ENCODE data around the gene NFKBIB. TPM values are rescaled to one million over a fixed set of nuclear protein-coding genes. Genes with fewer than 3 reads are reported as not detected.

Gene NFKBIB
- polyA plus RNA-seq, 1 of the 3 experiments (the other 2 are of a cell fraction): 31.8 TPM

GRCh38 chr19:38894968-38895367 is 4.8 kb upstream of the NFKBIB start:
- Histone ChIP-seq H3K27ac (ENCODE audit: low read depth in 2 of 2, low read length in 1 of 2) (no peak overlapping the region), H4K20me1 (ENCODE audit: insufficient read depth) (no peaks in the 10 kb centered on the region), H3K4me3 (ENCODE audit: low read depth in 2 of 2, low read length in 1 of 2) (no peak overlapping the region), H3K4me1 (ENCODE audit: control insufficient read depth in 1 of 2, insufficient read depth in 2 of 2, low read depth in 1 of 2, low read length in 1 of 2) (peaks cover 0 to 9% of the 10 kb centered on the region in 2 experiments; a peak in 1 of 4 replicates), H3K79me2 (ENCODE audit: insufficient read depth) (peaks cover 6% of the 10 kb centered on the region; the same call in 1 of the 2 replicates), H3K27me3 (ENCODE audit: insufficient read depth) (no peaks in the 10 kb centered on the region), H3F3A (replicated peaks; ENCODE audit: insufficient read depth) (no peaks in the 10 kb centered on the region), H3K9me3 (no peaks in the 10 kb centered on the region), H2AFZ (ENCODE audit: low read depth) (no peak overlapping the region), H3K36me3 (replicated peaks in 1 of 2; ENCODE audit: control insufficient read depth in 1 of 2, insufficient read depth in 2 of 2, low read length in 1 of 2) (no peaks in the 10 kb centered on the region), H3K4me2 (no peak overlapping the region), H3K9me2 (no peaks in the 10 kb centered on the region), H3K9ac (no peak overlapping the region)
- POLR2A ChIA-PET: no interaction called here
- CTCF ChIA-PET: interaction anchor here (2.0 kb wide), 1 partner anchor 36 kb away, joined by 5 read pairs; the partner anchor contains the start of genes MRPS12 and SARS2
- WGBS (ENCODE audit: low lambda C conversion rate): 83% methylated on average over 8 of the region's 9 CpGs
- TF ChIP-seq FOSL2 (IDR thresholded peaks at IDR 0.05; ENCODE audit: borderline replicate concordance, low read depth) (no peak), RCOR1 (IDR thresholded peaks at IDR 0.05; ENCODE audit: low read length) (no peak), RAD21 (IDR thresholded peaks at IDR 0.05; ENCODE audit: low read length) (no peak), USF1 (IDR thresholded peaks at IDR 0.05; ENCODE audit: borderline replicate concordance, low read depth) (no peak), TEAD4 (IDR thresholded peaks at IDR 0.05; ENCODE audit: borderline replicate concordance, insufficient read depth) (no peak), PBX3 (IDR thresholded peaks at IDR 0.05) (no peak), GATA2 (CRISPR knock-in tag; IDR thresholded peaks at IDR 0.05) (no peak), TAF1 (IDR thresholded peaks at IDR 0.05; ENCODE audit: borderline replicate concordance, low read depth, low read length) (no peak), EZH2phosphoT487 (IDR thresholded peaks at IDR 0.05; ENCODE audit: borderline replicate concordance, low read depth) (no peak), ELF1 (IDR thresholded peaks at IDR 0.05) (no peak), TCF12 (IDR thresholded peaks at IDR 0.05) (no peak), ZBTB33 (IDR thresholded peaks at IDR 0.05; ENCODE audit: borderline replicate concordance, low read depth) (no peak), FOXJ3 (CRISPR knock-in tag; IDR thresholded peaks at IDR 0.05) (no peak), SMC3 (IDR thresholded peaks at IDR 0.05; ENCODE audit: low read depth, low read length) (no peak), MXI1 (IDR thresholded peaks at IDR 0.05; ENCODE audit: low read depth, low read length) (no peak), NRF1 (IDR thresholded peaks at IDR 0.05; ENCODE audit: low read depth, low read length) (no peak), POLR2AphosphoS5 (IDR thresholded peaks at IDR 0.05; ENCODE audit: low read depth, low read length) (no peak), RXRA (IDR thresholded peaks at IDR 0.05; ENCODE audit: borderline replicate concordance, low read depth) (no peak)
- TF ChIP-seq, protein P1, sequence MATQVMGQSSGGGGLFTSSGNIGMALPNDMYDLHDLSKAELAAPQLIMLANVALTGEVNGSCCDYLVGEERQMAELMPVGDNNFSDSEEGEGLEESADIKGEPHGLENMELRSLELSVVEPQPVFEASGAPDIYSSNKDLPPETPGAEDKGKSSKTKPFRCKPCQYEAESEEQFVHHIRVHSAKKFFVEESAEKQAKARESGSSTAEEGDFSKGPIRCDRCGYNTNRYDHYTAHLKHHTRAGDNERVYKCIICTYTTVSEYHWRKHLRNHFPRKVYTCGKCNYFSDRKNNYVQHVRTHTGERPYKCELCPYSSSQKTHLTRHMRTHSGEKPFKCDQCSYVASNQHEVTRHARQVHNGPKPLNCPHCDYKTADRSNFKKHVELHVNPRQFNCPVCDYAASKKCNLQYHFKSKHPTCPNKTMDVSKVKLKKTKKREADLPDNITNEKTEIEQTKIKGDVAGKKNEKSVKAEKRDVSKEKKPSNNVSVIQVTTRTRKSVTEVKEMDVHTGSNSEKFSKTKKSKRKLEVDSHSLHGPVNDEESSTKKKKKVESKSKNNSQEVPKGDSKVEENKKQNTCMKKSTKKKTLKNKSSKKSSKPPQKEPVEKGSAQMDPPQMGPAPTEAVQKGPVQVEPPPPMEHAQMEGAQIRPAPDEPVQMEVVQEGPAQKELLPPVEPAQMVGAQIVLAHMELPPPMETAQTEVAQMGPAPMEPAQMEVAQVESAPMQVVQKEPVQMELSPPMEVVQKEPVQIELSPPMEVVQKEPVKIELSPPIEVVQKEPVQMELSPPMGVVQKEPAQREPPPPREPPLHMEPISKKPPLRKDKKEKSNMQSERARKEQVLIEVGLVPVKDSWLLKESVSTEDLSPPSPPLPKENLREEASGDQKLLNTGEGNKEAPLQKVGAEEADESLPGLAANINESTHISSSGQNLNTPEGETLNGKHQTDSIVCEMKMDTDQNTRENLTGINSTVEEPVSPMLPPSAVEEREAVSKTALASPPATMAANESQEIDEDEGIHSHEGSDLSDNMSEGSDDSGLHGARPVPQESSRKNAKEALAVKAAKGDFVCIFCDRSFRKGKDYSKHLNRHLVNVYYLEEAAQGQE (IDR thresholded peaks at IDR 0.05; ENCODE audit: low read depth, low read length): no peak
- DNase-seq: no peak
